Activated CD8-positive, alpha-beta memory T cell treated with anti-CD3 and anti-CD28 coated beads, Interleukin-2, amount 10 ng/mL, durations not matched to agents 7 days and 5 days (primary cell): ENCODE measurements around the gene AFF2. TPM values are rescaled to one million over a fixed set of nuclear protein-coding genes. Genes with fewer than 3 reads are reported as not detected.
"Not testable (repeated sequence)": the region's sequence is repeated elsewhere in the genome, so short reads cannot be mapped to it uniquely, and the experiment has no call there.

ENCODE experiments used
- ATAC-seq: fragments of 150-1000 bp; cut with Tn5 transposase; one replicate; pipeline ENCODE4 v1.10.0; 2021; ENCODE audit warnings: moderate library complexity
- CTCF ChIA-PET: fragments of 350-600 bp; sonication (Branson Sonifier 250); formaldehyde crosslinking; loops from one replicate; lab custom pipeline; 2021; ENCODE audit warnings: antibody characterized with exemption; lab: Charles Lee
- DNase-seq: peaks from one replicate; pipeline ENCODE4 v3.0.0-alpha.2; 2020
- H3K27ac Mint-ChIP-seq: one replicate; pipeline ENCODE4 v1.8.0; 2021; ENCODE audit warnings: mild to moderate bottlenecking, mixed read lengths
- H3K27me3 Mint-ChIP-seq: one replicate; pipeline ENCODE4 v1.8.0; 2021; ENCODE audit warnings: mixed read lengths
- H3K36me3 Mint-ChIP-seq: one replicate; pipeline ENCODE4 v1.8.0; 2021; ENCODE audit warnings: mild to moderate bottlenecking, mixed read lengths
- H3K4me1 Mint-ChIP-seq: one replicate; pipeline ENCODE4 v1.8.0; 2021; ENCODE audit warnings: mixed read lengths
- H3K4me3 Mint-ChIP-seq: one replicate; pipeline ENCODE4 v1.8.0; 2021; ENCODE audit warnings: mild to moderate bottlenecking, moderate library complexity, mixed read lengths
- H3K9me3 Mint-ChIP-seq: one replicate; pipeline ENCODE4 v1.8.0; 2022; ENCODE audit warnings: low read depth, mixed read lengths
- total RNA-seq, 2 experiments: library from RNA; stranded (reverse); gene quantifications; one replicate each; pipeline ENCODE4 v1.2.3, GENCODE V29; 2021

Gene AFF2
- total RNA-seq, 2 experiments from 2014 or later, result 0.42 to 0.61 TPM

DNA sequence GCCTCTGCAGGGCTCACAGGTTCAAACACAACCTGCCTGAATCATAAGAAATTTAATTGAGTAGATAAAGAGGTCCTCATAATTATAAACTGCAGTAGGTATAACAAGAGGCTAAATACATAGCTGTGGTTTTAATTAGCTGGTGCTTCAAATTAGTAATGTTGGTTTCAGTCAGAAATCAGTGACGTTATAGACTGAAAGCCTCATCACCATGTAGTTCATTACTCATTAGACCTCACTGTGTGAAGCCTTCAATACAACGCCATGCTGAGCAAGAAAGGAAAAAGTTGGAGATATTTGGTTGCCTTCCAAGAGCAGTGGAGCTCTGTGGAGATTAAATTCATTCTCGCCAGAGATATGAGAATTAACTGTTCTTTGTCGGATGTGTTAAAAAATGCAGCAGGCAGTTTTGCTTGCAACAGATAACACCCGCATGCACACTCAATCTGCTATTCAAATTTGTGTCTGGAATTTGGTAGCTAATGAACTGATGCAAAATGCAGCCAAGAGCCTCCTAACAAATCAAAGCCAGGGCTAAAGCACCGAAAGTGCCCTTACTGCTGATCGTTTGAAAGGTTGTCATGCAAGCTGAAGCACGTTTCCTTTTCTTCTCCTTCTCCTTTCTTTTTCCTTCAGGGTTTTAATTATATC, 148.9 kb downstream of the AFF2 start:
- H3K9me3 Mint-ChIP-seq, result no peaks in the 10 kb centered on the region
- CTCF ChIA-PET, result no interaction called here
- H3K27me3 Mint-ChIP-seq, result no peaks in the 10 kb centered on the region
- no peak overlapping the region for H3K27ac Mint-ChIP-seq
- DNase-seq, result no peak
- no peaks in the 10 kb centered on the region for H3K36me3 Mint-ChIP-seq
- no peak for ATAC-seq
- no peaks in the 10 kb centered on the region for H3K4me1 Mint-ChIP-seq
- no peak overlapping the region for H3K4me3 Mint-ChIP-seq

DNA sequence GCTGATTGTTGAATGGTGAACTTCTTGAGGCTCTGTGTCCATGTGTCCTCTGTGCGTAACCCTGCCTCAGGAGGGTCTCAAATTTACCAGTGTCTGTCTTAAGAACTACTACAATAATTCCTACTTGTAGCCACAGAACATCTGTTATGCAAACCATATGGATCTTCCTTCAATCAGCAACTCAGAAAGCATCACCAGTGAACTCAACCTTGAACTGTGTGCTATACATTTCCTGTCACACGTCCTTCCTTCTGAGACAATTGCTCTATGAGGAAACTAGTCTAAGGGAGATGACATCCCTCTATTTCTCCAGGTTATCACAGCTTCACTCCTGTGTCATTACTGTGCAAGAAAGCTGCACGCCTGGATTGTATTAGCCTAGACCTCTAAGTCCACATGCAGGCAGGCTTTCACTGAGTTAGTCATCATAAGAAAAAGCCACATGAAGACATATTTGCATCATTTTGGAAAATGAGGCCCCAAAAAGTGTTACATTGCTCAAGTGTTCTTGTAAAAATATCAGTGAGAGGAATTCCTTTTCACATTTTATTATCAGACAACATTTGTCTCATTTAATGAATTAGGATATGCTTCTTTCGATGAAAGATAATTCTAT, 157.8 kb downstream of the AFF2 start:
- Mint-ChIP-seq H3K4me3 (no peak overlapping the region), H3K27ac (no peak overlapping the region), H3K27me3 (no peaks in the 10 kb centered on the region), H3K36me3 (no peaks in the 10 kb centered on the region), H3K9me3 (no peaks in the 10 kb centered on the region), H3K4me1 (no peaks in the 10 kb centered on the region)
- no peak for ATAC-seq
- no peak for DNase-seq
- CTCF ChIA-PET, result no interaction called here

DNA sequence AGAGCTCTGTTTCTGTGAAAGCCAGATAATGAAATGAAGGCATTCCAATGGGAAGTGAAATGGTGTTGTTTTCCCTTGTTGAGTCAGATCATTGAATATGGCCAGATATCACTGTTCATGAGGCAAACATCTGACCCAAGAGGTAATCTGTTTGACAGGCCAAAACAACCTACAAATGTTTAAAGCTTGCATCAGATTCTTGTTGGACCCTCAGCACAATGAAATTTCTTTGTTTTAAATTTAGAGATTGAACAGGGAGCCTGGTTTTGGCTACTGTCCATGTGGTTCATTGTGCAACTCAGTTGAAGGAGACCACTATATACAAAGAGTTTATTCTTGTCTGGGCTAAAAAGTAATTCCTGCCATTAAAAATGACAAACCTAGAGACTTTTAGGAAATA, 159.1 kb downstream of the AFF2 start:
- Mint-ChIP-seq H3K9me3 (no peaks in the 10 kb centered on the region), H3K27me3 (no peaks in the 10 kb centered on the region), H3K36me3 (no peaks in the 10 kb centered on the region), H3K27ac (no peak overlapping the region), H3K4me3 (no peak overlapping the region), H3K4me1 (no peaks in the 10 kb centered on the region)
- ATAC-seq (no peak), DNase-seq (no peak)
- CTCF ChIA-PET, result no interaction called here

DNA sequence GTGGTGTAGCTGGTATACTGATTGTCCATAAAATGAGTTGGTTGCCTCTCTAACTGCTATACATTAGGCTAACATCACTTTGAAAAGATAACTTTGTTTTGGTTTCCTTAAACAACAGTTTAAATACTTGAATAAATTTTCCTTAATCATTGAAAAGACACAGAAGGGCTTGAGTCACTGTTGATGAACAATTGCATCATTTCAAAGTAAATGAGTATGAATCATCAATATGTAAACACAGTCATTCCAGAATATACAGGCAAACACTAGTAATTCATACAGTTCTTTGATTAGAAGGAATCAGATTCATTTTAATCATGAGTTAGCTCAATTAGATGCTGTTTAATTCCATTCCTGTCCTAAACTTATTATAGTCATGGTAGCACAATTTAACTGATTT, 160.6 kb downstream of the AFF2 start:
- Mint-ChIP-seq H3K27me3 (no peaks in the 10 kb centered on the region), H3K9me3 (no peaks in the 10 kb centered on the region), H3K4me1 (no peaks in the 10 kb centered on the region), H3K27ac (no peak overlapping the region), H3K36me3 (no peaks in the 10 kb centered on the region), H3K4me3 (no peak overlapping the region)
- CTCF ChIA-PET, result no interaction called here
- ATAC-seq, result no peak
- no peak for DNase-seq

DNA sequence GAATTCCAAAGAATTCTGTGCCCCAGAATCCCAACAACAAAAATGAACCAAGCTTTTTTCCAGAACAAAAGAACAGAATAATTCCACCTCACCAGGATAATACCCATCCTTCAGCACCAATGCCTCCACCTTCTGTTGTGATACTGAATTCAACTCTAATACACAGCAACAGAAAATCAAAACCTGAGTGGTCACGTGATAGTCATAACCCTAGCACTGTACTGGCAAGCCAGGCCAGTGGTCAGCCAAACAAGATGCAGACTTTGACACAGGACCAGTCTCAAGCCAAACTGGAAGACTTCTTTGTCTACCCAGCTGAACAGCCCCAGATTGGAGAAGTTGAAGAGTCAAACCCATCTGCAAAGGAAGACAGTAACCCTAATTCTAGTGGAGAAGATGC, 161.6 kb downstream of the AFF2 start:
- Mint-ChIP-seq H3K36me3 (no peaks in the 10 kb centered on the region), H3K27ac (no peak overlapping the region), H3K27me3 (no peaks in the 10 kb centered on the region), H3K4me3 (no peak overlapping the region), H3K9me3 (no peaks in the 10 kb centered on the region), H3K4me1 (no peaks in the 10 kb centered on the region)
- no peak for ATAC-seq
- DNase-seq, result no peak
- CTCF ChIA-PET, result no interaction called here

DNA sequence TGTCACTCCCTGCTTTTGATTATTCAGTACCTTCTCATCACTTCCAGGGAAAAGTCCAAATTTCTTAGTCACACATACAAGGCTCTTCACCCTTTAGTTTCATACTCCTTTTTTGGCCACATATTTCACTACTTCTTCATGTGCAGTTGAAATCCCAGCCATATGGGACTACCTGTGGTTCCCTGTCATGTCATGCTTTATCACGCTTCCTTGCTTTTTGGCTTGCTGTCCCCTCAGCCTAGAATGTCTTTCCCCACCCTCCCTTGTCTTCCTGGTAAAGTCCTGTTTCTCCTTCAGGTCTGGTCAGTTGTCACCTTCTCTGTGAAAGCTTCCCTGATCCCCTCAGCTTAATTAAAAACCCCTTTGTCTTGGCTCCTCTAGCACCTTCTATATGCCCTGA, 163.8 kb downstream of the AFF2 start:
- Mint-ChIP-seq H3K27ac (no peak overlapping the region), H3K4me1 (no peaks in the 10 kb centered on the region), H3K9me3 (peaks cover 3% of the 10 kb centered on the region), H3K36me3 (no peaks in the 10 kb centered on the region), H3K4me3 (no peak overlapping the region), H3K27me3 (no peaks in the 10 kb centered on the region)
- CTCF ChIA-PET, result no interaction called here
- DNase-seq (no peak), ATAC-seq (no peak)

DNA sequence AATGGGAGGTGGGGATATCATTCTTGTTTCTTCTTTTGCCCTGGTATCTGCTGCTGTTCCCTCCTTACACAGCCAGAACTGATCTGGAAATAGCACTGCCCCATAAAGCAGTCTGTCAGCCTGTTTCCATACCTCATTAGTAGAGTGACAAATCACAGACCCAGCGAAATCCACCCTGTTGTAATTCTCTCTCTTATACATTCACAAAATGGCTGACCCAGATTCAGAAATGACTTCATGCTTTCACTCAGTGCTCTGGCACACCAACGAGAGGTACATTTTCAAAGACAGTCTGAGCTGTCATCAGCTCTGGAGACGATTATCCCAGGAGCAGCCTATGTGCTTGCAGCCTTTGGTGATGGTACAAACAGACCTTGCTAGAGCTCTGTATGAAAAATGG, 164.6 kb downstream of the AFF2 start:
- no peaks in the 10 kb centered on the region for H3K27me3 Mint-ChIP-seq
- H3K4me3 Mint-ChIP-seq, result no peak overlapping the region
- ATAC-seq (no peak), DNase-seq (no peak)
- peaks cover 8% of the 10 kb centered on the region for H3K9me3 Mint-ChIP-seq
- CTCF ChIA-PET, result no interaction called here
- H3K4me1 Mint-ChIP-seq, result no peaks in the 10 kb centered on the region
- H3K27ac Mint-ChIP-seq, result no peak overlapping the region
- no peaks in the 10 kb centered on the region for H3K36me3 Mint-ChIP-seq

DNA sequence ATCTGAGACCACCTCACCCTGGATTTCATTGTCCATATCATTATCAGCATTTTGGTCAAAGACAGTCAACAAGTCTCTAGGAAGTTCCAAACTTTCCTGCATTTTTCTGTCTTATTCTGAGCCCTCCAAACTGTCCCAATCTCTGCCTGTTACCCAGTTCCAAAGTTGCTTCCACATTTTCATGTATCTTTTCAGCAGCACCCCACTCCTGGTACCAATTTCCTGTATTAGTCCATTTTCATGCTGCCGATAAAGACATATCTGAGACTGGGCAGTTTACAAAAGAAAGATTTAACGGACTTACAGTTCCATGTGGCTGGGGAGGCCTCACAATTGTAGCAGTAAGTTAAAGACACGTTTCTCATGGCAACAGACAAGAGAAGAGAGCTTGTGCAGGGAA, 168.8 kb downstream of the AFF2 start:
- H3K36me3 Mint-ChIP-seq, H3K4me3 Mint-ChIP-seq, H3K27me3 Mint-ChIP-seq, H3K4me1 Mint-ChIP-seq, H3K27ac Mint-ChIP-seq, H3K9me3 Mint-ChIP-seq, DNase-seq, CTCF ChIA-PET, ATAC-seq: not testable (repeated sequence)

DNA sequence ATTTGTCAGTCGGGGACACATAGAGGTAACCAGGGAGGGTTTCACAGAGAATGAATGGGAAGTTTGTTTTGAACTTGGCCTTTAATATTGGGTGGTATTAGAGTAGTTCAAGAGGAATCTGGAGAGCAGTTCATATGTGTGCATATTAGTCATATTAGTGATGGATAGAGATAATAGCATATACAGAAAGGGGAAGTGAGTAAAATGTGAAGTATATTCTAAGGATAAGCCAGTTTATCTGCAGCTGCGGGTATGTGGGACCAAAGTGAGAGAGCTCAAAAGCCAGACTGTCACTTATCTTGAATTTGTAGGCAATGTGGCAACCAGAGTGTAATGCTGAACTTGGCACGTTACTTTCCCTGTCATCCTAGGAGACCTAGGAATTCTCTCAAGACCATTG, 169.9 kb downstream of the AFF2 start:
- H3K36me3 Mint-ChIP-seq, result no peaks in the 10 kb centered on the region
- H3K4me1 Mint-ChIP-seq, result no peaks in the 10 kb centered on the region
- ATAC-seq (no peak), DNase-seq (no peak)
- H3K27me3 Mint-ChIP-seq, result no peaks in the 10 kb centered on the region
- no peak overlapping the region for H3K27ac Mint-ChIP-seq
- peaks cover 9% of the 10 kb centered on the region for H3K9me3 Mint-ChIP-seq
- H3K4me3 Mint-ChIP-seq, result no peak overlapping the region
- CTCF ChIA-PET, result no interaction called here

DNA sequence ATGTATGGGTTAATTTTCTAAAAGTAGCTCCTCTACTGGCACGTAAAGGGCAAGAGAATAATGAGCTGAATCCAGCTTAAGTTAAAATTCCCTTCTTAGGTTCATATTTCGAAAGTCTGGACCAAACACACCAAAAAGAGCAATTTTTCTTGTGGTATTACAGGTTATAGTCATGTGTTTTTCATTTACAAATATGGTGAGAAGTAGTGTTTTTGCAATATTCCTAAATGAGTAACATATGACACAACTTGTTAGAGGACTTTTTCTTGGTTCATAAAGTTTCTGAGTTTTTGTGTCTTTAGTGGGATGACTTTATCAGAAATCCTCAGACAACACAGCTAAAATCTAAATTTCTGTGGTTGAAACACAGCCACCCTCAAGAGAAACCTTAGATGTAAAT, 172.1 kb downstream of the AFF2 start:
- H3K36me3 Mint-ChIP-seq, result no peaks in the 10 kb centered on the region
- no peak for ATAC-seq

DNA sequence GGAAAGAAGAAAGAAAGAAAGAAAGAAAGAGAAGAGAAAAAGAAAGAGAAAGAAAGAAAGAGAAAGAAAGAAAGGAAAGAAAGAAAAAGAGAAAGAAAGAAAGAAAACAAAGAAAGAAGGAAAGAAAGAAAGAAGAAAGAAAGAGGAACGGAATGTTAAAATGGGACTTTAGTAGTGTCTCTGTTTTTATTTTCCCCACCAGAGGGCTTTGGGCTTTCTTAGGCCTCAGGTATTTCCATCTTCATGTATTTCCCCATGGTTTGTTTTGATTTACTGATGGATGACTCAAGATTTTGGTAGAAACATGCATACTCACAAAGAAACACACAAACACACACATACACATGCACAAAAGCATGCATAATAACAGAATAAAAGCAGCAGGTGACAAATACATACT, 181.2 kb downstream of the AFF2 start:
- Mint-ChIP-seq H3K36me3 (no peaks in the 10 kb centered on the region), H3K27ac (no peak overlapping the region), H3K4me3 (no peak overlapping the region), H3K4me1 (no peaks in the 10 kb centered on the region), H3K9me3 (no peaks in the 10 kb centered on the region), H3K27me3 (peaks cover 3% of the 10 kb centered on the region)
- CTCF ChIA-PET, result no interaction called here
- DNase-seq (no peak), ATAC-seq (no peak)

More for the DNA sequence above, 172.1 kb downstream of the AFF2 start:
- no peak overlapping the region for H3K4me3 Mint-ChIP-seq
- DNase-seq, result no peak
- CTCF ChIA-PET, result no interaction called here
- no peaks in the 10 kb centered on the region for H3K27me3 Mint-ChIP-seq
- H3K9me3 Mint-ChIP-seq, result peaks cover 9% of the 10 kb centered on the region
- H3K4me1 Mint-ChIP-seq, result no peaks in the 10 kb centered on the region
- H3K27ac Mint-ChIP-seq, result no peak overlapping the region

DNA sequence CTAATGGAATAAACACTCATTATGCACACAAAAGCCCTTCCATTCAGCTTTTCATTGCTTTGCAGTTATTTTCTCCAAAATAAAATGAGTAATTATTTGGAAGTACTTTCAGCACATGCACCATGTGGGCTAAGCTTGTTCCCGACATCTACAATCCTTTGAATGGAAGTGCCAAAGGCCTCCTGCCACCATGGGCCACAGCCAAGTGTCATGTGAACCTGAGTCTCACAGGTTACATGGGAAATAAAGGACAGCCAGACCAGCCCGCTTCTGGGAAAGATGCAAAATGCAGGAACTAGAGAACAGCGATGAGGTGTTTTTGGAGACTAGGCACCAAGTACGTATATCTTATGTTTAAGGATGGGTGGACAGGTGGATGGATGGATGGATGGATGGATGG, 181.8 kb downstream of the AFF2 start:
- peaks cover 3% of the 10 kb centered on the region for H3K27me3 Mint-ChIP-seq
- no peaks in the 10 kb centered on the region for H3K9me3 Mint-ChIP-seq
- ATAC-seq (no peak), DNase-seq (no peak)
- CTCF ChIA-PET, result no interaction called here
- H3K27ac Mint-ChIP-seq, result no peak overlapping the region
- H3K36me3 Mint-ChIP-seq, result no peaks in the 10 kb centered on the region
- no peaks in the 10 kb centered on the region for H3K4me1 Mint-ChIP-seq
- H3K4me3 Mint-ChIP-seq, result no peak overlapping the region

DNA sequence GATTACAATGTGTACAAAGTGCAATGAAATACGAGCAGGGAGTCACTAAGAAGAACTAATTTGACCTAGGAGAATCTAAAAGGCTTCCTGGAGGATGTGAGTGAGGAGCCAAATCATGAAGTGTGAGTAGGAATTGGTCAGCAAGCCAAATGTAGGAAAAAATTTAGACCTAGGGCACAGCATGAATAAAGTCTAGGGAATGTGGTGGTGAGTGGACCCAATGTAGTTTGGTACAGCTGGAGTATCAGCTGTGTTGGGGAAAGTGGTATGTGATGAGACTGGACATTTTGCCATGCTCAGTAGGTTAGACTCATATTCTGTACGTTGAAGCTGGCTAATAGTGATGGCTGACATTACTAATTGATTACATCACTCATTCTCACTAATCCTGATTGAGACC, 191.0 kb downstream of the AFF2 start:
- Mint-ChIP-seq H3K27ac (no peak overlapping the region), H3K36me3 (no peaks in the 10 kb centered on the region), H3K4me1 (no peaks in the 10 kb centered on the region), H3K27me3 (no peaks in the 10 kb centered on the region), H3K9me3 (no peaks in the 10 kb centered on the region), H3K4me3 (no peak overlapping the region)
- no peak for ATAC-seq
- CTCF ChIA-PET, result no interaction called here
- DNase-seq, result no peak

DNA sequence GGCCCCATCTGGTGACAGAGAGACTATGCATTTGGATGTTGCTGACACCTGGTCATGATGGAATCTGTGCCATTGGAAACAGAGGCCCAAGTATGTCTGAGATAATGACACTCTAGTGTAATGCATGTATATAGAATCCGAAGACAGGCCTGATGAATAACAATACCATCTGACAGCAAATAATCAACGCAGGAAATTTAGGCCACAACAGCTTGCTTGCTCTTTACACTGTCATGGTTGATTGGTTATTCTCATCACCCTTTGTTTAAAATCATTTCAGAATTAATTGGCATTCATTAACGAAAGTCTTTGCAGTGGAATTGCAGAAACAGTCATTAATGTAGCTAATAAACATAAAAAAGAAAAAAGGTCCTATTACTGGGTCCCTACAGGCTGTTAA, 194.8 kb downstream of the AFF2 start:
- ATAC-seq (no peak), DNase-seq (no peak)
- H3K4me1 Mint-ChIP-seq, result no peaks in the 10 kb centered on the region
- no peak overlapping the region for H3K27ac Mint-ChIP-seq
- H3K36me3 Mint-ChIP-seq, result no peaks in the 10 kb centered on the region
- no peaks in the 10 kb centered on the region for H3K27me3 Mint-ChIP-seq
- no peaks in the 10 kb centered on the region for H3K9me3 Mint-ChIP-seq
- no peak overlapping the region for H3K4me3 Mint-ChIP-seq
- CTCF ChIA-PET, result no interaction called here
